ENCODE data around the gene GPR15LG. TPM values are rescaled to one million over a fixed set of nuclear protein-coding genes. Genes with fewer than 3 reads are reported as not detected.

The GPR15LG gene
- total and polyA plus RNA-seq, 2 donors (not counting 3 experiments of a cell fraction or from before 2014, with no cell fraction given) = not detected

GRCh38 chr10:84139126-84140035, 34.2 kb upstream of the GPR15LG start, which contains the start of gene GHITM:
GHITM (plus strand) TSS chr10:84139509; CDS start chr10:84141501, 1,992 bp downstream.
- peak within 1 kb of the TSS; percentile 99 for H2AFZ ChIP-seq (ENCODE audit: low read depth, low read length)
- no peaks in the 10 kb centered on the region for H4K20me1 ChIP-seq (replicated peaks; ENCODE audit: control insufficient read depth, extremely low read depth, insufficient read depth, low read length)
- POLR2A ChIA-PET = interaction anchor here (1.0 kb wide), 1 partner anchor 9 kb away, joined by 6 read pairs; no protein-coding TSS in a partner anchor
- peaks cover 0 to 2% of the 10 kb centered on the region in 2 experiments for H3K27me3 ChIP-seq (ENCODE audit: control insufficient read depth in 2 of 2, insufficient read depth in 2 of 2, low read length in 2 of 2)
- TF ChIP-seq FOS (IDR thresholded peaks at IDR 0.05; ENCODE audit: borderline replicate concordance, insufficient read depth, low read length) = no peak
- TF ChIP-seq GATA2 (IDR thresholded peaks at IDR 0.05; ENCODE audit: insufficient read depth, insufficient read length, low read depth, low read length) = no peak
- peak; percentile 63 for TF ChIP-seq POLR2A (IDR thresholded peaks at IDR 0.05; ENCODE audit: low read depth, low read length)
- TF ChIP-seq JUN (IDR thresholded peaks at IDR 0.05; ENCODE audit: borderline replicate concordance, insufficient read depth, insufficient read length, low read depth) = peak; percentile 36
- TF ChIP-seq CTCF (IDR thresholded peaks at IDR 0.05; ENCODE audit: extremely low read depth in 1 of 2, insufficient read depth in 1 of 2, low read depth in 1 of 2, low read length in 2 of 2) = peak; percentile 11 to 54
- TF ChIP-seq MYC (IDR thresholded peaks at IDR 0.05; ENCODE audit: low read depth, low read length) = no peak
- TF ChIP-seq, protein P1, sequence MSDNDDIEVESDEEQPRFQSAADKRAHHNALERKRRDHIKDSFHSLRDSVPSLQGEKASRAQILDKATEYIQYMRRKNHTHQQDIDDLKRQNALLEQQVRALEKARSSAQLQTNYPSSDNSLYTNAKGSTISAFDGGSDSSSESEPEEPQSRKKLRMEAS (IDR thresholded peaks at IDR 0.05; ENCODE audit: insufficient read depth, insufficient read length) = no peak
- peak; percentile 68 for TF ChIP-seq POLR2AphosphoS5 (IDR thresholded peaks at IDR 0.05; ENCODE audit: insufficient read depth, low read depth, low read length)
- peak within 1 kb of the TSS; percentile 97 for H3K9ac ChIP-seq (replicated peaks; ENCODE audit: extremely low read depth, insufficient read depth, low read length)
- peak within 1 kb of the TSS; percentile 94 for H3K4me2 ChIP-seq (ENCODE audit: insufficient read depth, low read length)
- H3K27ac ChIP-seq (ENCODE audit: insufficient read depth, low read depth, low read length) = peak within 1 kb of the TSS; percentile 78
- H3K9me3 ChIP-seq (replicated peaks; ENCODE audit: control insufficient read depth, insufficient read depth, low read length) = no peaks in the 10 kb centered on the region
- H3K36me3 ChIP-seq (ENCODE audit: control insufficient read depth in 2 of 2, extremely low read depth in 1 of 2, insufficient read depth in 2 of 2, low read length in 2 of 2) = peaks cover 3 to 8% of the 10 kb centered on the region in 2 experiments
- dilution Hi-C loops (cut with MboI; ENCODE audit: extremely low pct_ligation_motif_present, low sequenced_read_pairs) (no loop called here), intact Hi-C loops (cut with micrococcal nuclease) (loop anchor here (1.0 to 5.0 kb wide), 2 partner anchors 9 to 403 kb away; no protein-coding TSS in a partner anchor)
- no peaks in the 10 kb centered on the region for H3K9me1 ChIP-seq (replicated peaks; ENCODE audit: control insufficient read depth, extremely low read depth, insufficient read depth, low read length)
- no TSS peak for BruUV-seq (replicated peaks)
- peaks cover 12% of the 10 kb centered on the region for H3K4me1 ChIP-seq (ENCODE audit: control insufficient read depth, extremely low read depth, insufficient read depth, low read length)
- peak; percentile 99 for DNase-seq (ENCODE audit: low read depth, low spot score)
- CTCF ChIA-PET = interaction anchor here (1.0 to 3.4 kb wide), 4 partner anchors 9 to 398 kb away, joined by 3 to 27 read pairs (median 4); no protein-coding TSS in a partner anchor
- FAIRE-seq = peak; percentile 98
- H3K4me3 ChIP-seq (replicated peaks in 1 of 3; ENCODE audit: insufficient read depth in 1 of 3, low read depth in 1 of 3, low read length in 3 of 3) = peak within 1 kb of the TSS; percentile 68 to 92 (median 71)
- H3K79me2 ChIP-seq (ENCODE audit: control insufficient read depth, insufficient read depth, low read length) = peaks cover 22% of the 10 kb centered on the region

Measured in endothelial cell of umbilical vein (primary cell).